ENCODE results near the gene UBL3. TPM values are rescaled to one million over a fixed set of nuclear protein-coding genes. Genes with fewer than 3 reads are reported as not detected.

UBL3 gene
- total RNA-seq, 1 experiment from 2014 or later = 19.0 TPM

DNA sequence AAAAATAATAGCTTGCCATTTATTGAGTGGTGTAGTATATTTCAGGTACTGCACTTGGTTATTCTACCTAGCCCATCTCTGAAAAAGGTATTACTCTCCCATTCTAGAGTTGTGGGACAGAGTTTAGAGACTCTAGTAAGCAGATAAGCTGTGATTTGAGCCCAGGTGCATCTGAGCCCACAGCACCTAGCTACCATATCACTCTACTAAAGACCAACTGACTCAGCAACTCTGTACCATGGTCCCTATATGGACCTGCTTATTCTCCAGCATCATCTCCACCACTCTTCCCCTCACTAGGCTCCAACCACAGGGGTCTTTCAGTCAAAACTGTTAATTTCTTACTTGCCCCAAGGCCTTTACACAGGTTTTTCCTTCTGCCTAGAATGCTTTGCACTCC, 64.4 kb downstream of the UBL3 start:
- H3K36me3 Mint-ChIP-seq (ENCODE audit: insufficient read depth in 1 of 3, low read depth in 3 of 3) = peaks cover 0 to 6% (median 0%) of the 10 kb centered on the region in 3 experiments; a peak in 3 of 7 replicates
- Histone ChIP-seq H3K27ac (ENCODE audit: insufficient read length, low read depth, low read length) (no peak overlapping the region), H2BK20ac (ENCODE audit: low read depth, low read length, poor library complexity, severe bottlenecking) (no peak overlapping the region), H3K14ac (ENCODE audit: insufficient read depth, low read length) (no peak overlapping the region), H2AK5ac (ENCODE audit: insufficient read length, low read length) (no peak overlapping the region), H3K23me2 (ENCODE audit: insufficient read length, low read depth, low read length, poor library complexity, severe bottlenecking) (no peaks in the 10 kb centered on the region), H2BK15ac (ENCODE audit: low read depth, low read length) (no peak overlapping the region), H3K18ac (ENCODE audit: insufficient read length, low read depth, low read length) (no peak overlapping the region), H3K79me1 (ENCODE audit: insufficient read depth, low read depth, low read length, poor library complexity, severe bottlenecking) (no peaks in the 10 kb centered on the region), H2BK5ac (ENCODE audit: insufficient read length, low read length) (no peak overlapping the region), H3K9me3 (ENCODE audit: control insufficient read depth, low read depth, low read length) (no peaks in the 10 kb centered on the region), H3K79me2 (ENCODE audit: insufficient read depth, low read length) (no peaks in the 10 kb centered on the region), H3K23ac (ENCODE audit: insufficient read length, low read depth, low read length) (no peak overlapping the region), H2BK12ac (ENCODE audit: insufficient read length, low read depth, low read length) (no peak overlapping the region), H3K4me1 (ENCODE audit: insufficient read depth, low read length) (no peaks in the 10 kb centered on the region), H2AFZ (ENCODE audit: low read length) (no peak overlapping the region), H3K56ac (ENCODE audit: insufficient read length, low read depth, low read length) (no peak overlapping the region), H4K8ac (replicated peaks; ENCODE audit: insufficient read length, low read depth, low read length) (no peak overlapping the region), H3K4ac (ENCODE audit: low read depth, low read length) (no peak overlapping the region), H3T11ph (ENCODE audit: low read length) (no peak overlapping the region), H2BK120ac (ENCODE audit: low read depth, low read length, poor library complexity, severe bottlenecking) (no peak overlapping the region), H4K20me1 (ENCODE audit: control insufficient read depth, insufficient read depth, insufficient read length) (no peaks in the 10 kb centered on the region), H3K4me2 (ENCODE audit: insufficient read depth, insufficient read length, low read length) (no peak overlapping the region), H3K9ac (ENCODE audit: extremely low read depth, insufficient read length, low read length) (no peak overlapping the region), H4K5ac (ENCODE audit: insufficient read length, low read depth, low read length) (no peak overlapping the region), H3K27me3 (ENCODE audit: insufficient read depth, low read length) (no peaks in the 10 kb centered on the region), H4K91ac (ENCODE audit: insufficient read length, low read depth, low read length) (no peak overlapping the region)
- no peaks in the 10 kb centered on the region for H3K27me3 Mint-ChIP-seq (ENCODE audit: low read depth)
- H3K27ac Mint-ChIP-seq = peak overlapping the region in 1 of 3 experiments; percentile 93; a peak in 3 of 7 replicates
- no peak for DNase-seq
- peaks cover 7 to 12% of the 10 kb centered on the region in 2 experiments for H3K4me1 Mint-ChIP-seq
- no peak overlapping the region for H3K4me3 Mint-ChIP-seq
- no peaks in the 10 kb centered on the region for H3K9me3 Mint-ChIP-seq
- TF ChIP-seq, protein P1, sequence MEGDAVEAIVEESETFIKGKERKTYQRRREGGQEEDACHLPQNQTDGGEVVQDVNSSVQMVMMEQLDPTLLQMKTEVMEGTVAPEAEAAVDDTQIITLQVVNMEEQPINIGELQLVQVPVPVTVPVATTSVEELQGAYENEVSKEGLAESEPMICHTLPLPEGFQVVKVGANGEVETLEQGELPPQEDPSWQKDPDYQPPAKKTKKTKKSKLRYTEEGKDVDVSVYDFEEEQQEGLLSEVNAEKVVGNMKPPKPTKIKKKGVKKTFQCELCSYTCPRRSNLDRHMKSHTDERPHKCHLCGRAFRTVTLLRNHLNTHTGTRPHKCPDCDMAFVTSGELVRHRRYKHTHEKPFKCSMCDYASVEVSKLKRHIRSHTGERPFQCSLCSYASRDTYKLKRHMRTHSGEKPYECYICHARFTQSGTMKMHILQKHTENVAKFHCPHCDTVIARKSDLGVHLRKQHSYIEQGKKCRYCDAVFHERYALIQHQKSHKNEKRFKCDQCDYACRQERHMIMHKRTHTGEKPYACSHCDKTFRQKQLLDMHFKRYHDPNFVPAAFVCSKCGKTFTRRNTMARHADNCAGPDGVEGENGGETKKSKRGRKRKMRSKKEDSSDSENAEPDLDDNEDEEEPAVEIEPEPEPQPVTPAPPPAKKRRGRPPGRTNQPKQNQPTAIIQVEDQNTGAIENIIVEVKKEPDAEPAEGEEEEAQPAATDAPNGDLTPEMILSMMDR (conservative IDR thresholded peaks at IDR 0.05) = no peak
